Neural progenitor cell (in vitro differentiated cells): ENCODE results near the gene TUBD1. TPM values are rescaled to one million over a fixed set of nuclear protein-coding genes. Genes with fewer than 3 reads are reported as not detected.
A peak's percentile ranks its signal among the peaks of the same experiment; 100 is the strongest.

Experiments
- microRNA counts: library from miRNA; unstranded; fragments of <30 nt; microRNA quantifications from one replicate; lab custom pipeline; 2016
- microRNA-seq: library from miRNA; unstranded; fragments of <30 nt; microRNA quantifications from one replicate; pipeline ENCODE4, GENCODE V29; 2016
- small RNA-seq: library from RNA; depleted of rRNA; stranded (forward); fragments of <200 nt; gene quantifications from one replicate; pipeline ENCODE3, GENCODE V24; 2015
- total RNA-seq: library from RNA; depleted of rRNA; stranded (reverse); fragments of >200 nt; gene quantifications from 2 replicates; pipeline ENCODE4 v1.2.3, GENCODE V29; 2015; ENCODE audit warnings: low replicate concordance

The TUBD1 gene
- total RNA-seq, 1 donor from 2014 or later, result 32.6 TPM

MicroRNAs encoded within 50 kb of the gene (microRNA counts, 767-probe panel; counts per million panel counts)
- 460 counts per million, percentile 90 among the panel's probes with 10 or more counts for microRNA hsa-miR-21-5p (lab: Ali Mortazavi, UCI)

Small RNA genes lying within 50 kb of the gene (microRNA-seq; reads per million reads assigned to microRNA genes)
- gene MIR21, result 2,440 reads per million, percentile 97 among the genes with 10 or more reads in this experiment

Small RNA genes lying within 50 kb of the gene (small RNA-seq; reads per million reads assigned to genes)
- not detected for gene RNU6-450P
- not detected for gene RPS29P21

Other genes with a start within 250 kb of the TUBD1 start
- 15.3 and 17.6 TPM in 2 replicates for gene PTRH2, start 185.5 kb downstream of the TUBD1 start, total RNA-seq
- gene VMP1, start 185.3 kb downstream of the TUBD1 start, total RNA-seq, result 62.1 and 64.8 TPM in 2 replicates
- 15.5 and 18.7 TPM in 2 replicates for gene RPS6KB1, start 178 bp upstream of the TUBD1 start, total RNA-seq
- 15.8 and 20.5 TPM in 2 replicates for gene RNFT1, start 71.8 kb upstream of the TUBD1 start, total RNA-seq
- 49.4 and 54.2 TPM in 2 replicates for gene HEATR6, start 186.0 kb upstream of the TUBD1 start, total RNA-seq